ENCODE data around the gene DDX41.

- peak; percentile 21 to 73 (median 44) for TF ChIP-seq POLR2AphosphoS5 (IDR thresholded peaks at IDR 0.05)
- no peak for TF ChIP-seq POLR2A (IDR thresholded peaks at IDR 0.05)
These were observed 28.9 kb upstream of the DDX41 start for GRCh38 chr5:177545487-177546257.

All from sigmoid colon (tissue), 4 donors.